SJCRH30 (cell line): ENCODE data around the gene VAV1. TPM values are rescaled to one million over a fixed set of nuclear protein-coding genes. Genes with fewer than 3 reads are reported as not detected.
"Not testable (repeated sequence)": the region's sequence is repeated elsewhere in the genome, so short reads cannot be mapped to it uniquely, and the experiment has no call there.

Source experiments
- DNase-seq, 2 experiments: peaks; one replicate each; pipeline ENCODE4 v3.0.0-alpha.2; 2015 to 2020
- H3K27ac ChIP-seq: fragments of 250-450 bp; sonication (Bioruptor Pico); 2 replicates; pipeline ENCODE4 v1.5.1; 2020; ENCODE audit warnings: mild to moderate bottlenecking, moderate library complexity
- H3K27me3 ChIP-seq: fragments of 250-450 bp; sonication (Bioruptor Pico); 2 replicates; pipeline ENCODE4 v1.5.1; 2020; ENCODE audit warnings: mild to moderate bottlenecking, moderate library complexity
- H3K36me3 ChIP-seq: fragments of 250-450 bp; sonication (Bioruptor Pico); 2 replicates; pipeline ENCODE4 v1.5.1; 2020; ENCODE audit warnings: mild to moderate bottlenecking, moderate library complexity
- H3K4me1 ChIP-seq: fragments of 250-450 bp; sonication (Bioruptor Pico); 2 replicates; pipeline ENCODE4 v1.5.1; 2020; ENCODE audit warnings: mild to moderate bottlenecking, moderate library complexity
- H3K4me3 ChIP-seq: fragments of 250-450 bp; sonication (Bioruptor Pico); 2 replicates; pipeline ENCODE4 v1.5.1; 2020; ENCODE audit warnings: mild to moderate bottlenecking, moderate library complexity
- H3K9me3 ChIP-seq: fragments of 250-450 bp; sonication (Bioruptor Pico); replicated peaks from 2 replicates; pipeline ENCODE4 v1.5.1; 2020; ENCODE audit warnings: mild to moderate bottlenecking, moderate library complexity
- total RNA-seq: library from RNA; depleted of rRNA; stranded (reverse); fragments of >200 nt; shearing (Covaris generic); gene quantifications from 2 replicates; pipeline ENCODE4 v1.2.3, GENCODE V29; 2014

Gene VAV1
- total RNA-seq, 1 experiment from 2014 or later, result not detected

- H3K27ac ChIP-seq, result no peak overlapping the region
- DNase-seq, result no peak
- H3K36me3 ChIP-seq, result no peaks in the 10 kb centered on the region
- H3K9me3 ChIP-seq, result no peaks in the 10 kb centered on the region
- H3K4me3 ChIP-seq, result no peak overlapping the region
- no peaks in the 10 kb centered on the region for H3K4me1 ChIP-seq
- H3K27me3 ChIP-seq, result no peaks in the 10 kb centered on the region
Observed at GRCh38 chr19:6778386-6778785, 5.9 kb downstream of the VAV1 start.

GRCh38 chr19:6779206-6779605 is 6.7 kb downstream of the VAV1 start:
- Histone ChIP-seq H3K4me1 (no peaks in the 10 kb centered on the region), H3K27me3 (no peaks in the 10 kb centered on the region), H3K9me3 (no peaks in the 10 kb centered on the region), H3K4me3 (no peak overlapping the region), H3K27ac (no peak overlapping the region), H3K36me3 (no peaks in the 10 kb centered on the region)
- DNase-seq, result no peak

GRCh38 chr19:6787393-6787792 is 14.9 kb downstream of the VAV1 start:
- no peak overlapping the region for H3K4me3 ChIP-seq
- H3K36me3 ChIP-seq, result no peaks in the 10 kb centered on the region
- no peaks in the 10 kb centered on the region for H3K27me3 ChIP-seq
- no peak overlapping the region for H3K27ac ChIP-seq
- no peak for DNase-seq
- H3K9me3 ChIP-seq, result no peaks in the 10 kb centered on the region
- H3K4me1 ChIP-seq, result no peaks in the 10 kb centered on the region

- Histone ChIP-seq H3K36me3 (no peaks in the 10 kb centered on the region), H3K9me3 (no peaks in the 10 kb centered on the region), H3K4me3 (no peak overlapping the region), H3K4me1 (no peaks in the 10 kb centered on the region), H3K27ac (no peak overlapping the region), H3K27me3 (no peaks in the 10 kb centered on the region)
- no peak for DNase-seq
Observed at GRCh38 chr19:6788896-6789295, 16.4 kb downstream of the VAV1 start.

- no peak overlapping the region for H3K4me3 ChIP-seq
- no peak for DNase-seq
- H3K4me1 ChIP-seq, result no peaks in the 10 kb centered on the region
- no peaks in the 10 kb centered on the region for H3K27me3 ChIP-seq
- no peaks in the 10 kb centered on the region for H3K9me3 ChIP-seq
- no peaks in the 10 kb centered on the region for H3K36me3 ChIP-seq
- no peak overlapping the region for H3K27ac ChIP-seq
Observed at GRCh38 chr19:6790194-6791128, 18.0 kb downstream of the VAV1 start.

GRCh38 chr19:6791237-6791636 is 18.7 kb downstream of the VAV1 start:
- Histone ChIP-seq H3K27ac (no peak overlapping the region), H3K4me1 (no peaks in the 10 kb centered on the region), H3K36me3 (no peaks in the 10 kb centered on the region), H3K9me3 (no peaks in the 10 kb centered on the region), H3K4me3 (no peak overlapping the region), H3K27me3 (no peaks in the 10 kb centered on the region)
- no peak for DNase-seq

GRCh38 chr19:6793411-6793810 is 20.9 kb downstream of the VAV1 start:
- H3K4me1 ChIP-seq, result no peaks in the 10 kb centered on the region
- H3K27me3 ChIP-seq, result no peaks in the 10 kb centered on the region
- H3K4me3 ChIP-seq, result no peak overlapping the region
- H3K9me3 ChIP-seq, result no peaks in the 10 kb centered on the region
- no peak for DNase-seq
- H3K36me3 ChIP-seq, result no peaks in the 10 kb centered on the region
- H3K27ac ChIP-seq, result no peak overlapping the region

GRCh38 chr19:6793973-6794372 is 21.5 kb downstream of the VAV1 start:
- Histone ChIP-seq H3K27ac (no peak overlapping the region), H3K4me3 (no peak overlapping the region), H3K4me1 (no peaks in the 10 kb centered on the region), H3K27me3 (no peaks in the 10 kb centered on the region), H3K36me3 (no peaks in the 10 kb centered on the region), H3K9me3 (no peaks in the 10 kb centered on the region)
- no peak for DNase-seq

- no peaks in the 10 kb centered on the region for H3K9me3 ChIP-seq
- no peak for DNase-seq
- no peaks in the 10 kb centered on the region for H3K36me3 ChIP-seq
- H3K27ac ChIP-seq, result no peak overlapping the region
- no peaks in the 10 kb centered on the region for H3K4me1 ChIP-seq
- no peak overlapping the region for H3K4me3 ChIP-seq
- H3K27me3 ChIP-seq, result no peaks in the 10 kb centered on the region
Observed at GRCh38 chr19:6794686-6795431, 22.4 kb downstream of the VAV1 start.

- Histone ChIP-seq H3K36me3 (no peaks in the 10 kb centered on the region), H3K27me3 (no peaks in the 10 kb centered on the region), H3K27ac (no peak overlapping the region), H3K4me3 (no peak overlapping the region), H3K9me3 (no peaks in the 10 kb centered on the region), H3K4me1 (no peaks in the 10 kb centered on the region)
- no peak for DNase-seq
Observed at GRCh38 chr19:6796278-6796677, 23.8 kb downstream of the VAV1 start.

GRCh38 chr19:6797646-6798045 is 25.1 kb downstream of the VAV1 start:
- Histone ChIP-seq H3K27ac (no peak overlapping the region), H3K4me1 (no peaks in the 10 kb centered on the region), H3K4me3 (no peak overlapping the region), H3K36me3 (no peaks in the 10 kb centered on the region), H3K27me3 (no peaks in the 10 kb centered on the region), H3K9me3 (no peaks in the 10 kb centered on the region)
- DNase-seq, result no peak

- DNase-seq, H3K27ac ChIP-seq, H3K4me3 ChIP-seq, H3K9me3 ChIP-seq, H3K27me3 ChIP-seq, H3K4me1 ChIP-seq, H3K36me3 ChIP-seq: not testable (repeated sequence)
Observed at GRCh38 chr19:6800160-6800790, 27.8 kb downstream of the VAV1 start.

GRCh38 chr19:6800991-6801484 is 28.5 kb downstream of the VAV1 start:
- peak in 1 of 2 experiments; percentile 5 for DNase-seq
- Histone ChIP-seq H3K27me3 (no peaks in the 10 kb centered on the region), H3K36me3 (no peaks in the 10 kb centered on the region), H3K27ac (no peak overlapping the region), H3K9me3 (no peaks in the 10 kb centered on the region), H3K4me1 (no peaks in the 10 kb centered on the region), H3K4me3 (peak overlapping the region; percentile 40)

- peak overlapping the region; percentile 40 for H3K4me3 ChIP-seq
- DNase-seq, result peak; percentile 46 to 53
- no peaks in the 10 kb centered on the region for H3K4me1 ChIP-seq
- H3K9me3 ChIP-seq, result no peaks in the 10 kb centered on the region
- no peaks in the 10 kb centered on the region for H3K36me3 ChIP-seq
- H3K27me3 ChIP-seq, result no peaks in the 10 kb centered on the region
- peak overlapping the region; percentile 32; the same call in 1 of the 2 replicates for H3K27ac ChIP-seq
Observed at GRCh38 chr19:6801485-6802086, 29.1 kb downstream of the VAV1 start.
